ENCODE results near the gene RCBTB2.

DNA sequence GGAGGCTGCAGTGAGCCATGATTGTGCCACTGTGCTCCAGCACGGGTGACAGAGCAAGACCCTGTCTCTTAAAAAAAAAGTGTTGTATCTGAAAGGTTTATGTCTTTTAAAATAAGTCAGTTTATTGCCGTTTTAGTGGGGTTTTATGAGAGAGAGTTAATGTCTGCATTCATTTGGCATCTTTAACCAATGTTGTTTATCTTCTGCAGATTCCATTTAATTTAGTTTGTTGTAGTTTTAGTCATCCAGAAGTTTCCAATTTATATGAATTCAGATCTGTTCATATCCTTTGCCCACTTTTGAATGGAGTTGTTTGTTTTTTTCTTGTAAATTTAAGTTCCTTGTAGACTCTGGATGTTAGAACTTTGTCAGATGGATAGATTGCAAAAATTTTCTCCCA, 83.2 kb downstream of the RCBTB2 start:
- TF ChIP-seq, protein P1, sequence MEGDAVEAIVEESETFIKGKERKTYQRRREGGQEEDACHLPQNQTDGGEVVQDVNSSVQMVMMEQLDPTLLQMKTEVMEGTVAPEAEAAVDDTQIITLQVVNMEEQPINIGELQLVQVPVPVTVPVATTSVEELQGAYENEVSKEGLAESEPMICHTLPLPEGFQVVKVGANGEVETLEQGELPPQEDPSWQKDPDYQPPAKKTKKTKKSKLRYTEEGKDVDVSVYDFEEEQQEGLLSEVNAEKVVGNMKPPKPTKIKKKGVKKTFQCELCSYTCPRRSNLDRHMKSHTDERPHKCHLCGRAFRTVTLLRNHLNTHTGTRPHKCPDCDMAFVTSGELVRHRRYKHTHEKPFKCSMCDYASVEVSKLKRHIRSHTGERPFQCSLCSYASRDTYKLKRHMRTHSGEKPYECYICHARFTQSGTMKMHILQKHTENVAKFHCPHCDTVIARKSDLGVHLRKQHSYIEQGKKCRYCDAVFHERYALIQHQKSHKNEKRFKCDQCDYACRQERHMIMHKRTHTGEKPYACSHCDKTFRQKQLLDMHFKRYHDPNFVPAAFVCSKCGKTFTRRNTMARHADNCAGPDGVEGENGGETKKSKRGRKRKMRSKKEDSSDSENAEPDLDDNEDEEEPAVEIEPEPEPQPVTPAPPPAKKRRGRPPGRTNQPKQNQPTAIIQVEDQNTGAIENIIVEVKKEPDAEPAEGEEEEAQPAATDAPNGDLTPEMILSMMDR (IDR thresholded peaks at IDR 0.05 in 4 of 5, conservative IDR thresholded peaks at IDR 0.05 in 1 of 5), result no peak
- no peak for TF ChIP-seq POLR2A (IDR thresholded peaks at IDR 0.05)

All from gastrocnemius medialis (tissue), 4 donors.